ENCODE results near the gene SPSB1.

DNA sequence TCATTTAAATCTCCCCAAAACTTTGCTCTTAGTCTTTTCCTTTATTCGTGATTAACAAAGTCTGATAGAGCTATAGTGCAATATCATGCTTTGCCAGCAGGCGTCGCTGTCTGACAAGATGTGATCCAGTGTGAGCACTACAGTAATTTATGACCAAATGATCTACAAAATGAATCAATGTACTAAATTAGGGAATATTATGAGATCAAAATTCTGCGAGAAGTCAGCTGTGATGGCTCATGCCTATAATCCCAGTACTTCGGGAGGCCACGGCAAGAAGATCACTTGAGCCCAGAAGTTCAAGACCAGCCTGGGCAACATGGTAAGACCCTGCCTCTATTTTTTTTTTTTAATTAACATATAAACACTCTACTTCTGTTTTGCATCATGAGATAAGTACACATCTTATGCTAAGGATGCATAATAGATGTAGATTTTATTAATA lies 3.6 kb upstream of the SPSB1 start:
- TF ChIP-seq CTCF (conservative IDR thresholded peaks at IDR 0.05; ENCODE audit: low read depth in 2 of 2) (peak; percentile 96 to 100), EZH2 (IDR thresholded peaks at IDR 0.05; ENCODE audit: low read depth, unreplicated experiment) (no peak), EZH2phosphoT487 (IDR thresholded peaks at IDR 0.05; ENCODE audit: unreplicated experiment) (no peak), POLR2AphosphoS5 (IDR thresholded peaks at IDR 0.05; ENCODE audit: low read depth) (no peak), CREB1 (CRISPR knock-in tag; IDR thresholded peaks at IDR 0.05; ENCODE audit: low read depth) (no peak), JUNB (IDR thresholded peaks at IDR 0.05; ENCODE audit: unreplicated experiment) (no peak)
- TF ChIP-seq, protein P1, sequence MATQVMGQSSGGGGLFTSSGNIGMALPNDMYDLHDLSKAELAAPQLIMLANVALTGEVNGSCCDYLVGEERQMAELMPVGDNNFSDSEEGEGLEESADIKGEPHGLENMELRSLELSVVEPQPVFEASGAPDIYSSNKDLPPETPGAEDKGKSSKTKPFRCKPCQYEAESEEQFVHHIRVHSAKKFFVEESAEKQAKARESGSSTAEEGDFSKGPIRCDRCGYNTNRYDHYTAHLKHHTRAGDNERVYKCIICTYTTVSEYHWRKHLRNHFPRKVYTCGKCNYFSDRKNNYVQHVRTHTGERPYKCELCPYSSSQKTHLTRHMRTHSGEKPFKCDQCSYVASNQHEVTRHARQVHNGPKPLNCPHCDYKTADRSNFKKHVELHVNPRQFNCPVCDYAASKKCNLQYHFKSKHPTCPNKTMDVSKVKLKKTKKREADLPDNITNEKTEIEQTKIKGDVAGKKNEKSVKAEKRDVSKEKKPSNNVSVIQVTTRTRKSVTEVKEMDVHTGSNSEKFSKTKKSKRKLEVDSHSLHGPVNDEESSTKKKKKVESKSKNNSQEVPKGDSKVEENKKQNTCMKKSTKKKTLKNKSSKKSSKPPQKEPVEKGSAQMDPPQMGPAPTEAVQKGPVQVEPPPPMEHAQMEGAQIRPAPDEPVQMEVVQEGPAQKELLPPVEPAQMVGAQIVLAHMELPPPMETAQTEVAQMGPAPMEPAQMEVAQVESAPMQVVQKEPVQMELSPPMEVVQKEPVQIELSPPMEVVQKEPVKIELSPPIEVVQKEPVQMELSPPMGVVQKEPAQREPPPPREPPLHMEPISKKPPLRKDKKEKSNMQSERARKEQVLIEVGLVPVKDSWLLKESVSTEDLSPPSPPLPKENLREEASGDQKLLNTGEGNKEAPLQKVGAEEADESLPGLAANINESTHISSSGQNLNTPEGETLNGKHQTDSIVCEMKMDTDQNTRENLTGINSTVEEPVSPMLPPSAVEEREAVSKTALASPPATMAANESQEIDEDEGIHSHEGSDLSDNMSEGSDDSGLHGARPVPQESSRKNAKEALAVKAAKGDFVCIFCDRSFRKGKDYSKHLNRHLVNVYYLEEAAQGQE (IDR thresholded peaks at IDR 0.05; ENCODE audit: unreplicated experiment) = no peak

All from GM23338 (cell line).